Naive thymus-derived CD4-positive, alpha-beta T cell (primary cell): ENCODE measurements around the gene POU6F1. TPM values are rescaled to one million over a fixed set of nuclear protein-coding genes. Genes with fewer than 3 reads are reported as not detected.

ENCODE experiments used
- ATAC-seq: fragments of 150-1000 bp; cut with Tn5 transposase; 2 replicates; pipeline ENCODE4 v1.10.0; 2021; ENCODE audit warnings: mild to moderate bottlenecking, moderate library complexity
- CTCF ChIA-PET: fragments of 350-600 bp; sonication (Branson Sonifier 250); formaldehyde crosslinking; loops from one replicate; lab custom pipeline; 2021; ENCODE audit warnings: antibody characterized with exemption; lab: Charles Lee
- POLR2A ChIA-PET: fragments of 350-600 bp; sonication (Branson Sonifier 250); formaldehyde crosslinking; loops from one replicate; lab custom pipeline; 2021; ENCODE audit warnings: antibody characterized with exemption, inconsistent platforms; lab: Charles Lee
- DNase-seq, 9 donors: peaks; one replicate each; pipeline versions ENCODE4 v3.0.0 to v3.0.0-alpha.2; 2020 to 2022; ENCODE audit warnings: mixed read lengths in 1 of 9
- H3K27ac ChIP-seq: one replicate; pipeline ENCODE4 v1.7.0; 2013; ENCODE audit warnings: mild to moderate bottlenecking, low read depth, low read length, moderate library complexity
- H3K27me3 ChIP-seq, 2 donors: one replicate each; pipeline ENCODE4 v1.7.0; 2013; ENCODE audit warnings: low read length in 2 of 2, mild to moderate bottlenecking in 2 of 2, moderate library complexity in 2 of 2; ENCODE audit not compliant: control insufficient read depth in 2 of 2, insufficient read depth in 2 of 2
- H3K36me3 ChIP-seq, 3 experiments: 1 replicate in 2 of 3; 2 replicates in 1 of 3; pipeline ENCODE4 v1.7.0; 2013; ENCODE audit warnings: low read length in 3 of 3, mild to moderate bottlenecking in 3 of 3, moderate library complexity in 1 of 3; ENCODE audit not compliant: insufficient read depth in 3 of 3, control insufficient read depth in 2 of 3
- H3K4me1 ChIP-seq, 2 donors: one replicate each; pipeline ENCODE4 v1.7.0; 2013; ENCODE audit warnings: low read length in 2 of 2, mild to moderate bottlenecking in 2 of 2, moderate library complexity in 1 of 2; ENCODE audit not compliant: control insufficient read depth in 2 of 2, insufficient read depth in 2 of 2
- H3K4me3 ChIP-seq: 2 replicates; pipeline ENCODE4 v1.7.0; 2013; ENCODE audit warnings: mild to moderate bottlenecking, low read length
- H3K9me3 ChIP-seq, 3 experiments: 1 replicate in 2 of 3; 2 replicates in 1 of 3; pipeline ENCODE4 v1.7.0; 2013; ENCODE audit warnings: low read length in 3 of 3; ENCODE audit not compliant: control insufficient read depth in 2 of 3
- H3K27ac Mint-ChIP-seq, 9 donors: one replicate each; pipeline ENCODE4 v1.8.0; 2020 to 2022; ENCODE audit warnings: mixed read lengths in 9 of 9, mild to moderate bottlenecking in 8 of 9, moderate library complexity in 5 of 9, inconsistent platforms in 2 of 9
- H3K27me3 Mint-ChIP-seq, 5 donors: one replicate each; pipeline ENCODE4 v1.8.0; 2021 to 2022; ENCODE audit warnings: mixed read lengths in 5 of 5, mild to moderate bottlenecking in 1 of 5
- H3K36me3 Mint-ChIP-seq, 5 donors: one replicate each; pipeline ENCODE4 v1.8.0; 2020 to 2022; ENCODE audit warnings: mixed read lengths in 5 of 5, mild to moderate bottlenecking in 3 of 5, inconsistent platforms in 1 of 5
- H3K4me1 Mint-ChIP-seq, 7 donors: one replicate each; pipeline ENCODE4 v1.8.0; 2020 to 2022; ENCODE audit warnings: mixed read lengths in 7 of 7, mild to moderate bottlenecking in 3 of 7, inconsistent platforms in 1 of 7
- H3K4me3 Mint-ChIP-seq, 10 donors: one replicate each; pipeline ENCODE4 v1.8.0; 2020 to 2022; ENCODE audit warnings: mild to moderate bottlenecking in 10 of 10, mixed read lengths in 10 of 10, moderate library complexity in 6 of 10, inconsistent platforms in 2 of 10
- H3K9me3 Mint-ChIP-seq, 11 donors: one replicate each; pipeline ENCODE4 v1.8.0; 2020 to 2022; ENCODE audit warnings: mixed read lengths in 11 of 11, mild to moderate bottlenecking in 4 of 11, inconsistent platforms in 1 of 11, moderate library complexity in 1 of 11
- intact Hi-C, 2 donors: fragments of 100-400 bp; cut with micrococcal nuclease; formaldehyde crosslinking; loops; one replicate each; pipeline ENCODE4 v1.15.1; 2023
- polyA plus RNA-seq, 2 donors: library from polyadenylated mRNA; unstranded; fragments of 300-500 nt; fragmentation: Illumina TruSeq; gene quantifications; one replicate each; pipeline ENCODE4 v1.2.3, GENCODE V29; 2021
- total RNA-seq, 6 experiments: library from RNA in 5 of 6; stranded (reverse) in 5 of 6; gene quantifications; 1 replicate in 5 of 6; 2 replicates in 1 of 6; pipeline ENCODE4 v1.2.3 and lab custom pipeline; 2021 to 2026

POU6F1 gene
- total and polyA plus RNA-seq, 7 experiments from 2014 or later, result 1.8 to 85.5 (median 27.6) TPM

- Mint-ChIP-seq H3K27me3 (no peaks in the 10 kb centered on the region), H3K4me1 (peaks cover 0 to 19% (median 0%) of the 10 kb centered on the region in 7 donors), H3K9me3 (no peaks in the 10 kb centered on the region), H3K4me3 (no peak overlapping the region), H3K36me3 (peaks cover 0 to 22% (median 6%) of the 10 kb centered on the region in 5 donors), H3K27ac (peak overlapping the region in 1 of 9 donors; percentile 32)
- no peak overlapping the region for H3K27ac ChIP-seq
- ATAC-seq, result no peak
- no peak overlapping the region for H3K4me3 ChIP-seq
- no peak for DNase-seq
- H3K9me3 ChIP-seq, result no peaks in the 10 kb centered on the region
- intact Hi-C loops, result no loop called here
- ChIA-PET POLR2A (interaction anchor here (1.2 kb wide), 1 partner anchor 12 kb away, joined by 3 read pairs; no protein-coding TSS in a partner anchor), CTCF (no interaction called here)
- H3K27me3 ChIP-seq, result no peaks in the 10 kb centered on the region
- H3K4me1 ChIP-seq, result no peaks in the 10 kb centered on the region
- H3K36me3 ChIP-seq, result peaks cover 0 to 32% (median 6%) of the 10 kb centered on the region in 3 experiments
These were observed 30.4 kb downstream of the POU6F1 start for GRCh38 chr12:51187370-51187987.

- ChIA-PET CTCF (no interaction called here), POLR2A (interaction anchor here (1.2 kb wide), 1 partner anchor 13 kb away, joined by 3 read pairs; no protein-coding TSS in a partner anchor)
- H3K27me3 ChIP-seq, result no peaks in the 10 kb centered on the region
- H3K27me3 Mint-ChIP-seq, result no peaks in the 10 kb centered on the region
- H3K27ac Mint-ChIP-seq, result peak overlapping the region in 1 of 9 donors; percentile 42
- no peaks in the 10 kb centered on the region for H3K9me3 ChIP-seq
- no peak overlapping the region for H3K27ac ChIP-seq
- H3K4me3 ChIP-seq, result no peak overlapping the region
- no peak for DNase-seq
- H3K9me3 Mint-ChIP-seq, result no peaks in the 10 kb centered on the region
- ATAC-seq, result no peak
- peaks cover 0 to 23% (median 6%) of the 10 kb centered on the region in 3 experiments for H3K36me3 ChIP-seq
- peaks cover 0 to 19% (median 0%) of the 10 kb centered on the region in 7 donors for H3K4me1 Mint-ChIP-seq
- no peaks in the 10 kb centered on the region for H3K4me1 ChIP-seq
- intact Hi-C loops, result no loop called here
- H3K36me3 Mint-ChIP-seq, result peaks cover 0 to 14% (median 6%) of the 10 kb centered on the region in 5 donors
- no peak overlapping the region for H3K4me3 Mint-ChIP-seq
These were observed 31.3 kb downstream of the POU6F1 start for GRCh38 chr12:51186465-51187085.

GRCh38 chr12:51185171-51185717 lies 32.6 kb downstream of the POU6F1 start:
- Mint-ChIP-seq H3K4me1 (peaks cover 0 to 19% (median 0%) of the 10 kb centered on the region in 7 donors), H3K27me3 (no peaks in the 10 kb centered on the region), H3K9me3 (no peaks in the 10 kb centered on the region), H3K4me3 (no peak overlapping the region), H3K27ac (peak overlapping the region in 1 of 9 donors; percentile 13), H3K36me3 (peaks cover 0 to 5% (median 0%) of the 10 kb centered on the region in 5 donors)
- no peak for DNase-seq
- ATAC-seq, result no peak
- Histone ChIP-seq H3K27me3 (no peaks in the 10 kb centered on the region), H3K27ac (no peak overlapping the region), H3K36me3 (peaks cover 0 to 10% (median 0%) of the 10 kb centered on the region in 3 experiments), H3K4me1 (no peaks in the 10 kb centered on the region), H3K9me3 (no peaks in the 10 kb centered on the region), H3K4me3 (no peak overlapping the region)
- intact Hi-C loops, result no loop called here
- CTCF ChIA-PET, result no interaction called here
- POLR2A ChIA-PET, result no interaction called here

GRCh38 chr12:51183816-51184215 lies 34.0 kb downstream of the POU6F1 start:
- no peaks in the 10 kb centered on the region for H3K27me3 ChIP-seq
- Mint-ChIP-seq H3K4me1 (peaks cover 0 to 19% (median 0%) of the 10 kb centered on the region in 7 donors), H3K9me3 (no peaks in the 10 kb centered on the region), H3K27me3 (no peaks in the 10 kb centered on the region), H3K4me3 (no peak overlapping the region), H3K36me3 (no peaks in the 10 kb centered on the region), H3K27ac (no peak overlapping the region)
- CTCF ChIA-PET, result no interaction called here
- H3K27ac ChIP-seq, result no peak overlapping the region
- no peak overlapping the region for H3K4me3 ChIP-seq
- intact Hi-C loops, result no loop called here
- no peak for DNase-seq
- no peaks in the 10 kb centered on the region for H3K9me3 ChIP-seq
- H3K36me3 ChIP-seq, result no peaks in the 10 kb centered on the region
- POLR2A ChIA-PET, result interaction anchor here (1.0 kb wide), 1 partner anchor 12 kb away, joined by 3 read pairs; no protein-coding TSS in a partner anchor
- no peak for ATAC-seq
- no peaks in the 10 kb centered on the region for H3K4me1 ChIP-seq

GRCh38 chr12:51183349-51183748 lies 34.5 kb downstream of the POU6F1 start:
- Mint-ChIP-seq H3K9me3 (no peaks in the 10 kb centered on the region), H3K27ac (no peak overlapping the region), H3K4me3 (no peak overlapping the region), H3K27me3 (no peaks in the 10 kb centered on the region), H3K36me3 (no peaks in the 10 kb centered on the region), H3K4me1 (peaks cover 0 to 19% (median 0%) of the 10 kb centered on the region in 7 donors)
- ChIA-PET POLR2A (interaction anchor here (0.7 kb wide), 1 partner anchor 55 kb away, joined by 3 read pairs; the partner anchor contains the start of gene DAZAP2), CTCF (no interaction called here)
- Histone ChIP-seq H3K36me3 (no peaks in the 10 kb centered on the region), H3K27ac (no peak overlapping the region), H3K4me3 (no peak overlapping the region), H3K9me3 (no peaks in the 10 kb centered on the region), H3K4me1 (no peaks in the 10 kb centered on the region), H3K27me3 (no peaks in the 10 kb centered on the region)
- intact Hi-C loops, result no loop called here
- ATAC-seq, result no peak
- no peak for DNase-seq

GRCh38 chr12:51181558-51181957 lies 36.3 kb downstream of the POU6F1 start:
- Histone ChIP-seq H3K27ac (no peak overlapping the region), H3K9me3 (no peaks in the 10 kb centered on the region), H3K27me3 (no peaks in the 10 kb centered on the region), H3K4me3 (no peak overlapping the region), H3K4me1 (no peaks in the 10 kb centered on the region), H3K36me3 (no peaks in the 10 kb centered on the region)
- peaks cover 0 to 11% (median 0%) of the 10 kb centered on the region in 7 donors for H3K4me1 Mint-ChIP-seq
- H3K27me3 Mint-ChIP-seq, result no peaks in the 10 kb centered on the region
- POLR2A ChIA-PET, result no interaction called here
- no peak overlapping the region for H3K27ac Mint-ChIP-seq
- ATAC-seq (no peak), DNase-seq (no peak)
- H3K9me3 Mint-ChIP-seq, result no peaks in the 10 kb centered on the region
- H3K4me3 Mint-ChIP-seq, result no peak overlapping the region
- H3K36me3 Mint-ChIP-seq, result no peaks in the 10 kb centered on the region
- CTCF ChIA-PET, result no interaction called here
- intact Hi-C loops, result no loop called here
